MM.1S (cell line): ENCODE measurements around the gene SMOC2.

Experiments used
- DNase-seq: peaks from one replicate; pipeline ENCODE4 v3.0.0-alpha.2; 2015
- H2AFZ ChIP-seq: fragments of 300-600 bp; sonication (generic); 2 replicates; pipeline ENCODE4 v1.6.0; 2016; ENCODE audit warnings: antibody characterized with exemption, low read length
- H3F3A ChIP-seq: fragments of 300-600 bp; sonication (generic); 2 replicates; pipeline ENCODE4 v1.6.1; 2016; ENCODE audit warnings: mild to moderate bottlenecking, antibody characterized with exemption, low read length, moderate library complexity, mixed read lengths; ENCODE audit not compliant: insufficient read depth
- H3K27ac ChIP-seq: fragments of 300-600 bp; sonication (generic); 2 replicates; pipeline ENCODE4 v1.5.1; 2016; ENCODE audit warnings: mild to moderate bottlenecking, low read length
- H3K27me3 ChIP-seq: fragments of 300-600 bp; sonication (generic); replicated peaks from 2 replicates; pipeline ENCODE4 v1.6.0; 2016; ENCODE audit warnings: low read length; ENCODE audit not compliant: insufficient read depth
- H3K36me3 ChIP-seq: fragments of 300-600 bp; sonication (generic); replicated peaks from 2 replicates; pipeline ENCODE4 v1.6.1; 2016; ENCODE audit warnings: mild to moderate bottlenecking, low read length, mixed read lengths; ENCODE audit not compliant: insufficient read depth
- H3K4me1 ChIP-seq: fragments of 300-600 bp; sonication (generic); 2 replicates; pipeline ENCODE4 v1.6.1; 2016; ENCODE audit warnings: low read length, mixed read lengths
- H3K4me2 ChIP-seq: fragments of 300-600 bp; sonication (generic); 2 replicates; pipeline ENCODE4 v1.6.0; 2016; ENCODE audit warnings: low read depth, low read length
- H3K4me3 ChIP-seq: fragments of 300-600 bp; sonication (generic); 2 replicates; pipeline ENCODE4 v1.5.1; 2016; ENCODE audit warnings: low read length, mixed read lengths
- H3K79me2 ChIP-seq: fragments of 300-600 bp; sonication (generic); 2 replicates; pipeline ENCODE4 v1.6.1; 2016; ENCODE audit warnings: mixed run types, low read length, mixed read lengths
- H3K9ac ChIP-seq: fragments of 300-600 bp; sonication (generic); 2 replicates; pipeline ENCODE4 v1.6.1; 2016; ENCODE audit warnings: low read length, mixed read lengths
- H3K9me2 ChIP-seq: fragments of 300-600 bp; sonication (generic); replicated peaks from 2 replicates; pipeline ENCODE4 v1.6.1; 2016; ENCODE audit warnings: mild to moderate bottlenecking, low read length, mixed read lengths; ENCODE audit not compliant: insufficient read depth
- H3K9me3 ChIP-seq: fragments of 300-600 bp; sonication (generic); replicated peaks from 2 replicates; pipeline ENCODE4 v1.6.1; 2016; ENCODE audit warnings: mild to moderate bottlenecking, low read length, mixed read lengths; ENCODE audit not compliant: insufficient read depth
- H4K20me1 ChIP-seq: fragments of 300-600 bp; sonication (generic); 2 replicates; pipeline ENCODE4 v1.6.1; 2016; ENCODE audit warnings: mild to moderate bottlenecking, low read length, moderate library complexity, mixed read lengths; ENCODE audit not compliant: insufficient read depth
- CTCF ChIP-seq: fragments of 300-600 bp; sonication (generic); IDR thresholded peaks from 2 replicates; pipeline ENCODE4 v1.5.1; 2016; ENCODE audit warnings: antibody characterized with exemption, low read length, mixed read lengths
- EZH2 ChIP-seq: fragments of 300-600 bp; sonication (generic); optimal IDR thresholded peaks from 2 replicates; pipeline ENCODE3; 2017; ENCODE audit warnings: low read depth, mild to moderate bottlenecking, antibody characterized with exemption, low read length, mixed read lengths
- EZH2phosphoT487 ChIP-seq: fragments of 300-600 bp; sonication (generic); IDR thresholded peaks from 2 replicates; pipeline ENCODE4 v1.6.1; 2018; ENCODE audit warnings: antibody characterized with exemption, low read length

Gene SMOC2

GRCh38 chr6:168428863-168429262, 12.1 kb upstream of the SMOC2 start:
- H3K27ac ChIP-seq: no peak overlapping the region
- H3K4me2 ChIP-seq: no peak overlapping the region
- DNase-seq: no peak
- no peak overlapping the region for H2AFZ ChIP-seq
- H3F3A ChIP-seq: no peaks in the 10 kb centered on the region
- no peaks in the 10 kb centered on the region for H3K79me2 ChIP-seq
- H3K9me3 ChIP-seq: no peaks in the 10 kb centered on the region
- no peak overlapping the region for H3K4me3 ChIP-seq
- TF ChIP-seq EZH2phosphoT487 (no peak), EZH2 (no peak), CTCF (no peak)
- no peak overlapping the region for H3K9ac ChIP-seq
- no peaks in the 10 kb centered on the region for H3K9me2 ChIP-seq
- no peaks in the 10 kb centered on the region for H3K4me1 ChIP-seq
- no peaks in the 10 kb centered on the region for H3K27me3 ChIP-seq
- no peaks in the 10 kb centered on the region for H3K36me3 ChIP-seq
- no peaks in the 10 kb centered on the region for H4K20me1 ChIP-seq

GRCh38 chr6:168432196-168432595, 8.8 kb upstream of the SMOC2 start:
- no peak for DNase-seq
- Histone ChIP-seq H2AFZ (no peak overlapping the region), H3K4me3 (no peak overlapping the region), H3K9me2 (no peaks in the 10 kb centered on the region), H3K4me1 (no peaks in the 10 kb centered on the region), H3F3A (no peaks in the 10 kb centered on the region), H3K79me2 (no peaks in the 10 kb centered on the region), H3K9me3 (no peaks in the 10 kb centered on the region), H3K27me3 (no peaks in the 10 kb centered on the region), H4K20me1 (no peaks in the 10 kb centered on the region), H3K27ac (no peak overlapping the region), H3K4me2 (no peak overlapping the region), H3K9ac (no peak overlapping the region), H3K36me3 (no peaks in the 10 kb centered on the region)
- TF ChIP-seq CTCF: no peak
- no peak for TF ChIP-seq EZH2
- no peak for TF ChIP-seq EZH2phosphoT487

- H3K27ac ChIP-seq: no peak overlapping the region
- TF ChIP-seq EZH2phosphoT487 (no peak), CTCF (no peak), EZH2 (no peak)
- no peaks in the 10 kb centered on the region for H3K79me2 ChIP-seq
- no peaks in the 10 kb centered on the region for H3K4me1 ChIP-seq
- no peaks in the 10 kb centered on the region for H3K36me3 ChIP-seq
- no peak for DNase-seq
- no peak overlapping the region for H2AFZ ChIP-seq
- H4K20me1 ChIP-seq: no peaks in the 10 kb centered on the region
- H3K9me2 ChIP-seq: no peaks in the 10 kb centered on the region
- no peak overlapping the region for H3K9ac ChIP-seq
- H3K27me3 ChIP-seq: no peaks in the 10 kb centered on the region
- no peaks in the 10 kb centered on the region for H3F3A ChIP-seq
- no peak overlapping the region for H3K4me2 ChIP-seq
- H3K4me3 ChIP-seq: no peak overlapping the region
- H3K9me3 ChIP-seq: no peaks in the 10 kb centered on the region
Measured at GRCh38 chr6:168433898-168434297, 7.1 kb upstream of the SMOC2 start.
